MM.1S (cell line): ENCODE measurements around the gene HERPUD2.

Source experiments
- CTCF ChIP-seq: fragments of 300-600 bp; sonication (generic); IDR thresholded peaks from 2 replicates; pipeline ENCODE4 v1.5.1; 2016; ENCODE audit warnings: antibody characterized with exemption, low read length, mixed read lengths
- EZH2 ChIP-seq: fragments of 300-600 bp; sonication (generic); optimal IDR thresholded peaks from 2 replicates; pipeline ENCODE3; 2017; ENCODE audit warnings: low read depth, mild to moderate bottlenecking, antibody characterized with exemption, low read length, mixed read lengths
- EZH2phosphoT487 ChIP-seq: fragments of 300-600 bp; sonication (generic); IDR thresholded peaks from 2 replicates; pipeline ENCODE4 v1.6.1; 2018; ENCODE audit warnings: antibody characterized with exemption, low read length

- TF ChIP-seq CTCF (no peak), EZH2 (no peak), EZH2phosphoT487 (no peak)
Measured at GRCh38 chr7:35694161-35694783, 663 bp downstream of the HERPUD2 start.
